Activated CD8-positive, alpha-beta memory T cell treated with anti-CD3 and anti-CD28 coated beads for 48 hours (primary cell): ENCODE measurements around the gene SRC.

Experiments
- DNase-seq, 3 experiments: peaks; one replicate each; pipeline ENCODE4 v3.0.0-alpha.2; 2020; ENCODE audit warnings: low read depth in 2 of 3, low spot score in 2 of 3

Gene SRC

DNA sequence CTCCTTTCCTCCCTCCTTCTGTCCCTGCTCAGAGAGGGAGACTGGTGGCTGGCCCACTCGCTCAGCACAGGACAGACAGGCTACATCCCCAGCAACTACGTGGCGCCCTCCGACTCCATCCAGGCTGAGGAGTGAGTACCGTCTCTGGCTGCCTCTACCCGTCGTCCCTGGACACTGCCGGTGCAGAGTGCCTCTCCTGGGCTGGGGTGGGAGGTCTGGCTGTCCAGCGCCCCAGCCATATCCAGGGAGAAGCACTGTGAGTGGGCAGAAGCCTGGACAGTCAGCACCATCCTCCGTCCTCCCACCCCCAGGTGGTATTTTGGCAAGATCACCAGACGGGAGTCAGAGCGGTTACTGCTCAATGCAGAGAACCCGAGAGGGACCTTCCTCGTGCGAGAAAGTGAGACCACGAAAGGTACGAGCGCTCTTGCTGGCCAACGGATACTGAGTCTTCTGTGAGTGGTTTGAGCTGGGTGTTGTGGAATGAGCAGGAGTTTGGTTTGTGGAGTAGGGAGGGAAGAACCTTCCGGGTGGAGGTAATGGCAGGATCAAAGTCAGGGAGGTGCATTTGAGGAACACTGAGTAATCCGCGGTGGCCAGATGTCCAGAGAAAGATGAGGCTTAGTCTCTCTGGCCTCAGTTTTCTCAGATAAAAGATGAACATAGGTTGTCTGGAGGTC lies 48.1 kb downstream of the SRC start:
- no peak for DNase-seq

- DNase-seq, result no peak
Measured at GRCh38 chr20:37394543-37395409, 48.8 kb downstream of the SRC start.

DNA sequence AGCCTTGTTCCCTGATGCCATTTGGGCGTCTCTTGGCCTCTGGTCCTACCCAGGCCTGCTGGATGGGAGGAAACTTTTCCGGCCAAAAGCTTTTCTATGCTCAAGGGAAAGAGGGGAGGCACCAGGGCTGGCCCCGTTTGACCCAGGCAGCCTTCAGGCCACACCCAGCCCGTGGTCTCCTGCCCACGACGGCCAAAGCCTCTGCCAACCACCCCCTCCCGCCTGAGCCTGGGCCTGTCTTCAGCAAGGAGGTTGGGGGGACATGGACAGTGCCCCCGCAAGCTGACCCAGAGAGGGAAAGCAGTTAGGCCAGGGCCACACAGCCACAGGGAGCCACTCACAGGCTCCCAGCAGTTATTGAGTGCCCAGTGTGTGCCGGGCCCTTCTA lies 49.5 kb downstream of the SRC start:
- DNase-seq, result no peak

DNA sequence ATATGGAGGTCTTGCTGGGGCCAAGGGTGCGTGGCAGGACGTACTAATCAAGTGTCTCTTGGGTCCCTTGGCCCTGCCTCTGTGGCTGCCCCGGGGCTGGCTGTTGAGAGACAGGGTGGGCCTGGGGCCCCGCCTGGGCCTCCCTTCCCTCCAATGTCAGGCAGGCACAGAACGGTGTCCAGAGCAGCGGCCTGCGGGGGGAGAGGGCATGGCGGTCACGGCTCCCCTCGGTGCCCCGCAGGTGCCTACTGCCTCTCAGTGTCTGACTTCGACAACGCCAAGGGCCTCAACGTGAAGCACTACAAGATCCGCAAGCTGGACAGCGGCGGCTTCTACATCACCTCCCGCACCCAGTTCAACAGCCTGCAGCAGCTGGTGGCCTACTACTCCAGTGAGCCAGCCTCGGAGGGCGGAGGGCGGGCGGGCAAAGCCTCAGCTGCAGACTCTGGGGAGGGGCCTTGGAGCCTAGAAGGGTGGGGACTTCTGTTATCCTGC lies 50.0 kb downstream of the SRC start:
- no peak for DNase-seq

- no peak for DNase-seq
Measured at GRCh38 chr20:37396416-37397075, 50.6 kb downstream of the SRC start.

DNA sequence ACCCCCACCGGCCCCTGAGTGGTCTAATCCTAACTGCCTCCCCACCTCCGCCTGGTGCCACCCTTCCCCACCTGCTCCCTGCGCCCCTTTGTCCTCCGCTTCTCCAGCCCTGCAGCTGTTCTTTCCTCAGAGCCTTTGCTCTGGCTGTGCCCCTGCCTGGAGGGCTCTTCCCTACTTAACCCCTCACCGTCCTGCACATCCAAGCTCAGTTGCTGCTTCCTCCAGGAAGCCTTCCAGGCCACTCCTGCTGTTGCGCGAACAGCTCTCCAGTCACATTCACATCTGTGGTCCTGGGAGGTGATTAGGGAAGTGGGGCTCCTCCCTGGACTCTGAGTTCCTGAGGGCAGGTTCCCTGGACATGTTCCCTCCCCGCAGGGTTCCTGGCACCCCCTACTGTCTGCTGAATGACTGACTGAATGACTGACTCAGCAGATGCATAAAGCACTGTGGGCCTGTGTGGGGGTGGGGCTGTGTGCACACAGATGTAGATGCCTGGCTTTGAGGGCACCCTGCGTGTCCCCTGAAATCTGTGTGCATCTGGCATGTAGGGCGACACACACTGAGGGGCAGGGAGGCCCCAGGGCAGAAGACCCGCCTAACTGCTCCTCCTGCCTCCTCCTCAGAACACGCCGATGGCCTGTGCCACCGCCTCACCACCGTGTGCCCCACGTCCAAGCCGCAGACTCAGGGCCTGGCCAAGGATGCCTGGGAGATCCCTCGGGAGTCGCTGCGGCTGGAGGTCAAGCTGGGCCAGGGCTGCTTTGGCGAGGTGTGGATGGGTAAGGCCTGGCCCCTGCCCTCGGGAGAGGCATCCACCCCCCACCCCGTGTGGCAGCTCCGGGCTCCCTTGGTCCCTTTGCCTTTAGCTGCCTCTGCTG lies 51.4 kb downstream of the SRC start:
- no peak for DNase-seq

DNA sequence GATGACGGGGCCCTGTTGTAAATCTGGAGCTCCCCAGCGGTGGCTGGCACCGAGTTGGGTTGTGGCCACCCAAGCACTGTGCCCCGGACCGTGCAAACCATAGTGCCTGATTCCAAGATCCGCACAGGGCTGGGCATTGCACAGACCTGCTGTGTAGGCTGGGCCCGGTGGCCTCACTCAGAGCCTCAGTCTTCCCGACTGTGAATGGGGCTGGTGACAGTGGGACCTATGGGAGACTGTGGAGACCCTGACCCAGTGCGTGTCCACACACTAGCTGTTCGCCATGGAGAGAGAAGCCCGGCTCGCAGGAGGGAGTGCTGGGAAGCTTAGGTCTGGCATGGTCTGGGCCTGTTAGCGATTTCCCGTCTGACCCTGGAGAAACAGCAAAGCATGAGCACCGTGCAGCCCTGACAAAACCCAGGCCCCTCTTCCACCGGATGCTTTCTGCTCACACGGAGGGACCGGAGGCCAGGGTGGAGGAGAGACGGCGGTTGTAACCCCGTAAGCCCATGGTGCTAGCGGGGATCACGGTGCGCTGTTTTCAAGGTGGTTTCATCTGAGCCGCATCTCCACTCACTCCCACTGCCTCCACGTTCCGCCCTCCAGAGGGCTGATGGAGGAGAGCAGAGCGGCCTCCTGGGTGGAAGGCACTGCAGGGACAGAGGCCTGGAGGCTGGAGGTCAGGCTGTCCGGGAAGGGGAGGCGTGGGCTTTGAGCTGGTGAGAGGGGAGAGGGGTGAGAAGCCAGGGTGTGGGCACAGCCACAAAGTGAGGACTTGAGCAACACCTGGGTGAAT lies 52.2 kb downstream of the SRC start:
- no peak for DNase-seq

DNA sequence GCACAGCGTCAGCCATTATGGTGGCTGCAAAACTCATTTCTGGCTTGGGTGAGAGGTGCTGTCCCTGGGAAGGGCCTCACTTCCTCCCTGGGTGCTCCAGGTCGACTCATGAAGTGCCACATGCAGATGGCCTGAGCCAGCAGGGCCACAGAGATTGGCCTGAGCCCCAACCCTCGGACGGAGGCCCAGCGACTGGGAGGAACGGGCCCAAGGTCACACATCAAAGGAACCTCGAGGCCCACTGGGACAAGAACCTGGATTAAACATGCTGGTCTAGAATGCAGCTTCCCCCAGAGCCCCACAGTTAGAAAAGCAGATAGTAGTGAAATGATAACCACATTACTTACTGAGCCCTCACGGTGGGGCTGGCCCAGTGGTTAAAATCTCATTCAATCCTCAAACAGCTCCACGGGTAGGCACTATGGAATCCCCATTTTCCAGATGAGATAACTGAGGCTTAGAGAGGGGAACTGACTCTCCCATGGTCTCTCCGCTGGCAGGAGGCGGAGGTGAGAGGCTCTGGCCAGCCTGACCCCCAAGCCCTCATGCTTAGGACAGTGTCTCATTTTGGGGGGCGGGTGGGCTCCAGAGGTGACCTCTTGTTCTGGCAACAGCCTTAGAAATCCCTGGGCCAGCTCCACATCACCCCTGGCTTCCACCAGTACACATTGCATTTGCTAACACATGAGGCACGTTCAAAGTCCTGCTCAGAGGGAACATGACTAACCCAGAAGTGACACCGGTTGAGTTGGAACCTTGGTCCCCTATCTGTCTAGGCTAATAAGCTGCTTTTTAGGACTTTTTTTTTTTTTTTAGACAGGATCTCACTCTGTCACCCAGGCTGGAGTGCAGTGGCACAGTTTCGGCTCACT lies 53.0 kb downstream of the SRC start:
- no peak for DNase-seq

DNA sequence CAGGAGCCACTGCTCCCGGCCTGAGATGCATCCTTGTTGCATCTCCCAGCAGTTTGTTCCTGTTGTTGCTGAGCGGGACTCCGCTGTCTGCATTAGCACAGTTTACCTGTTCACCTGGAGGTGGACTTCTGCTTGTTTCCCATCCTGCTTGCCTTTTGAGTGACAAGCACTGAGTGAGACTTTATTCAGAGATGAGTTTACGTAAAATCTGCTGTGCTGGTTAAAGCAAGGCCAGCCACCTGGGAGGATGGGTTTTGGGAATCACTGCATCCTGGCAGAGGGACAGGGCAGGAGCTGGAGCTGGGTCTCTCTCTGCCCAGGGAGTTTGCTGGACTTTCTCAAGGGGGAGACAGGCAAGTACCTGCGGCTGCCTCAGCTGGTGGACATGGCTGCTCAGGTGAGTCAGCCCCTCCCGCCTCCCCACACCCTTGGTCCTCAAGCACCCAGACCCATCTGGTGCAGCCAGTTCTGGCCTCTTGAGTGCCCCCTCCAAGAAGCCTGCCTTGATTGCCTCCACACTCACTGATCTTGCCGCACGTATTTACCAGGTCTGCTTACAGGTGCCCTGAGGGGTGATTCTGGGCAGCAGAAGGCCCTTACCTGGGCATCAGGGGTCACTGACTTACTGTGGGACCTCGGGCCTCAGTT lies 55.5 kb downstream of the SRC start:
- no peak for DNase-seq

DNA sequence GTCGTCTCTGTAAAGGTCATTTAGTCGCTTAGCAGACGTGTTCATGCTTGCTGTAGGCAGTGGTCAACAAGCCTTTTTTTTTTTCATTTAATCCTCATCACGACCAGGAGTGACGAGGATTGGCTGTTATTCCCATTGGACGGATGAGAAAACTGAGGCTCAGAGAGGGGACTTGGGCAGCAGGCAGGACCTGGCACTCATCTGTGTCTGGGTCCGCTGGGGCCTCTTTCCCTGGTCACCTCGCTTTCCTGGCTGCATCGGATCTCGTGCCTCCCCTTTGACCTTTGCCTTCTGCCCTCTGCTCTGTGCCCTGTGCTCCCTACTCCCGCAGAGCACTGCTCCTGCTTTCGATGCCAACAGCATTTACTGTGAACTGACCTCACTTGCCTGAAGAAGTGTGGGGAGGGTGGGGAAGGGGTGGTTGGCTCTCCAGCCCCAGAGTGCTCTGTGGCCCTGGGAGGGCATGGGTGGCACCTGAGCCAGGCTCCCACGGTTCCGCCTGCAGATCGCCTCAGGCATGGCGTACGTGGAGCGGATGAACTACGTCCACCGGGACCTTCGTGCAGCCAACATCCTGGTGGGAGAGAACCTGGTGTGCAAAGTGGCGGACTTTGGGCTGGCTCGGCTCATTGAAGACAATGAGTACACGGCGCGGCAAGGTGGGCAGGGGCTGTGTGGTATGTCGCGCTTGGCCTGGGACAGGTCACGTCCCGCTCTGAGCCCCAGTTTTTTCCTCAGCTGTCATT lies 56.2 kb downstream of the SRC start:
- no peak for DNase-seq

- no peak for DNase-seq
Measured at GRCh38 chr20:37403107-37404033, 57.4 kb downstream of the SRC start.

GRCh38 chr20:37404461-37404890 lies 58.5 kb downstream of the SRC start:
- DNase-seq, result no peak

GRCh38 chr20:37405351-37405897 lies 59.5 kb downstream of the SRC start:
- DNase-seq, result no peak

DNA sequence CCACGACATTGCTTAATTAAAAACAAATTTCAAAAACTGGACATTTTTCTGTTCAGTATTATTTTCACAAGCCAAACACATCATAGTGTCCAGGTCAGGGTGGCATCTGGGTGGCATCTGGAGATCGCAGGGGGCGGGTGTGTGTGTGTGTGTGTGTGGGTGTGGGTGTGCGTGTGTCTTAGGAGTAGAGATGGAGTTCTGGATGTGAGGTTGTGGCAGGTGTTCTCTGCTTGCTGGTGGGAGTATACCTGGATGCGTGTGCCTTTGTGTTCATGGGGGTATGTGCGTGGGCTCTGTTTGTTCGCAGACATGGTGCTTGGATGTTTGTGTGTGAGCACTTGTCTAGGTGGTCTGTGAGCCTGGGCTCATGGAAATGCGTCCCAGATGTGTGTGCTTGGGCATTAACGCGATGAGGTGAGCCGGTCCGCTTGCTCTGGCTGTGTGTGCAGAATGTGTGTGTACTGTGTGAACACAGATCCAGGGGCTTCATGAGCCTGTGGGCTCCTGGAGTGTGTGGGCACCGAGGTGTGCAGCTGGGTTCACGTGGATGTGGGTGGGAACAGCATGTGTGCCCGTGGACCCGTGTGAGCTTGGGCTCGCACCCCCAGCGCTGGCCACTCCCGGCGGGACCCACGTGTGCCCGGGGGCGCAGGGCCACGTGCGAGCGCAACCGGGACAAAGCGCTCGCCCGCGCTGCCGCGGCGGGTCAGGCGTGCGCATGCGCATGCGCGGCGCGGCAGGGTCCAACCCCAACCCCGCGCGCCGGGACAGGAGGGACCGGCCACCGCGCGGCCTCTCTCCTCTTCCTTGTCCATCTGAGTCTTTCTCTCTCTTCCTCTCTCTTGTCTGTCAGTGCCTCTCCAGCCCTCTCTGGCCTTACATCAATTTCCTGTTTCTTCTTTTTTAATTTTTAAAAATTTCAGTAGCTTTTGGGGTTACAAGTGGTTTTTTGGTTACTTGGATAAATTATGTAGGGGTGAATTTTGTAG lies 60.4 kb downstream of the SRC start:
- peak in 1 of 3 experiments; percentile 27 for DNase-seq

DNA sequence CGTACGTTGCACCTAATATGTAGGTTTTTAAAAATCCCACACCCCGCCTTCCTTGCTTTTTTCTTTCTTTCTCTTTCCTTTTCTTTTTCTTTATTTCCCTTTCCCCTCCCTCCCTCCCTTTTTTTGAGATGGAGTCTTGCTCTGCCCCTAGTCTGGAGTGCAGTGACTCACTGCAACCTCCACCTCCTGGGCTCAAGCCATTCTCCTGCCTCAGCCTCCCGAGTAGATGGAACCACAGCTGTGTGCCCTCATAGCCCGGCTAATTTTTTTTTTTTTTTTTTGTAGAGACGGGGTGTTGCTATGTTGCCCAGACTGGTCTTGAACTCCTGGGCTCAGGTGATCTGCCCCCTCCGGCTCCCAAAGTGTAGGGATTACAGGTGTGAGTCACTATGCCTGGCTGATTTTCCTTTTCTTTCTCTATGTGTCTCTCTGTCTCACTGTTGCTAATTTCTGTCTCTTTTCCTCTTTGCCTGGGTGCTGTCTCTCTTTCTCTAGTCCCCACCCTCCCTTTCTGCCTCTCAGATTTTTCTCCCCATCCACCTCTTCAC lies 61.2 kb downstream of the SRC start:
- no peak for DNase-seq
